H1 (cell line): ENCODE data around the gene MFNG. TPM values are rescaled to one million over a fixed set of nuclear protein-coding genes. Genes with fewer than 3 reads are reported as not detected.

Experiments used
- BACH1 ChIP-seq: IDR thresholded peaks from 2 replicates; pipeline ENCODE4 v1.6.1; 2012; ENCODE audit warnings: low read length, improper control_type of control experiment
- BRCA1 ChIP-seq: IDR thresholded peaks from 2 replicates; pipeline ENCODE4 v1.6.1; 2012; ENCODE audit warnings: low read depth, low read length, improper control_type of control experiment
- CEBPB ChIP-seq: IDR thresholded peaks from 2 replicates; pipeline ENCODE4 v1.6.1; 2012; ENCODE audit warnings: low read depth, low read length
- CTBP2 ChIP-seq: IDR thresholded peaks from 2 replicates; pipeline ENCODE4 v1.7.0; 2011; ENCODE audit warnings: borderline replicate concordance, mild to moderate bottlenecking, moderate library complexity, mixed read lengths, low read length; ENCODE audit not compliant: insufficient read depth, insufficient read length
- HDAC6 ChIP-seq: IDR thresholded peaks from one replicate; pipeline ENCODE4 v1.7.1; 2012; ENCODE audit warnings: low read depth, mild to moderate bottlenecking, inconsistent platforms, low read length, moderate library complexity
- JUN ChIP-seq: IDR thresholded peaks from 2 replicates; pipeline ENCODE4 v1.6.1; 2011; ENCODE audit warnings: low read depth, mild to moderate bottlenecking, improper control_type of control experiment, low read length
- KDM4A ChIP-seq: IDR thresholded peaks from one replicate; pipeline ENCODE4 v1.7.1; 2012; ENCODE audit warnings: low read depth, mild to moderate bottlenecking, moderate library complexity, low read length, inconsistent platforms; ENCODE audit not compliant: severe bottlenecking
- KDM5A ChIP-seq: fragments of 200-600 bp; IDR thresholded peaks from 2 replicates; pipeline ENCODE4 v1.7.1; 2012; ENCODE audit warnings: mild to moderate bottlenecking, low read length, inconsistent platforms, mixed read lengths
- NANOG ChIP-seq: IDR thresholded peaks from 2 replicates; pipeline ENCODE4 v1.6.1; 2011; ENCODE audit warnings: low read length, low read depth, mild to moderate bottlenecking, inconsistent platforms; ENCODE audit not compliant: insufficient read depth, poor library complexity, severe bottlenecking
- POU5F1 ChIP-seq: IDR thresholded peaks from 2 replicates; pipeline ENCODE4 v1.6.1; 2011; ENCODE audit warnings: low read depth, mild to moderate bottlenecking, low read length, moderate library complexity
- SAP30 ChIP-seq: fragments of 300-600 bp; sonication (generic); IDR thresholded peaks from 2 replicates; pipeline ENCODE4 v1.7.1; 2012; ENCODE audit warnings: low read length, moderate library complexity, mild to moderate bottlenecking, inconsistent platforms; ENCODE audit not compliant: insufficient read depth, insufficient replicate concordance
- polyA plus RNA-seq, 7 experiments: library from polyadenylated mRNA; depleted of rRNA in 3 of 7; stranded (reverse) in 5 of 7; unstranded in 2 of 7; fragments of >200 nt in 5 of 7; fragments of 200-250 nt in 2 of 7; gene quantifications; 1 replicate in 5 of 7; 2 replicates in 1 of 7; 4 replicates in 1 of 7; pipeline versions ENCODE4 v1.2.1 to v1.2.3, GENCODE V29; 2011 to 2013; ENCODE audit warnings: missing spikeins in 2 of 7, mixed read lengths in 2 of 7
- total RNA-seq: library from RNA; stranded (reverse); fragmentation: NEBNext Ultra II Directional; extraction: Animal tissue kit (Norgen Biotek cat#: 25700); gene quantifications from 2 replicates; pipeline ENCODE4 v1.2.1, GENCODE V29; 2021

The MFNG gene
- total and polyA plus RNA-seq, 2 of the 8 experiments (the other 6 are each of a cell fraction or from before 2014, with no cell fraction given) = 1.7 to 5.5 TPM

DNA sequence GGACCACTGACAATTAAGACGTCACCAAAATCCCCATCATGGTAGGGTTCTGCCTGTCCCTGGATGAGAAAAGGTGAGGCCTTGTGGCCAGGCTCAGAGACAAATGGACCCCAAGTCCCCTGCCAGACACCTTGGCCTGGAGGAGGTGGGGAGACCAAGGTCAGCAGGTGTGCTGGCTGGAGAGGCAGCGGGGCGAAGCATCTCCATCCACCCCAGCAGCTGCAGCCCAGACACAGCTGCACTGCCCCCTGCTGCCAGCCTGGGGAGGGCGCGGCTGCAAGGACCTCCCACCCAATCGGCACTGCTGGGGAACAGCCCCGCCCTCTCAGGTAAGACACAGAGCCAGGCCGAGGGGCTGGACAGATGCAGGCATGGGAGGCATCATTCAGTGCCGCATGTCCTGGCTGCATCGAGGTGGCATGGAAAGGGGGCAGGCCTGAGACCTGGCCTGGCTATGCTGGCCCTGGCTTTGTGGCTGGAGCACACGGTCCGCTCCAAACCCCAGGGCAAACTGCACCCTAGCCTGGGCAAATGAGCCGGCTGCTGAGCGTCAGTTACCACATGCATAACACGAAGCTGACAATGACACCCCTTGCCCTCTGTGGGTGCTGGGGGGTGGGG lies 12.2 kb upstream of the MFNG start (continued):
- TF ChIP-seq POU5F1 (no peak), CTBP2 (no peak), SAP30 (no peak), KDM4A (no peak), CEBPB (no peak), JUN (no peak), BRCA1 (no peak), HDAC6 (no peak), BACH1 (no peak), KDM5A (no peak), NANOG (no peak)
- TF ChIP-seq, all 59 proteins: peak for 4
